T-helper 2 cell (primary cell): Measurements from ENCODE around the gene FLACC1.
"Not testable (repeated sequence)": the region's sequence is repeated elsewhere in the genome, so short reads cannot be mapped to it uniquely, and the experiment has no call there.

ENCODE experiments used
- DNase-seq, 5 experiments: peaks; one replicate each; pipeline versions ENCODE4 v3.0.0 to v3.0.0-alpha.2; 2012 to 2022

The FLACC1 gene

GRCh38 chr2:201348758-201349157 is 8.4 kb downstream of the FLACC1 start:
- no peak for DNase-seq

GRCh38 chr2:201347138-201347537 is 10.0 kb downstream of the FLACC1 start:
- DNase-seq = no peak

- no peak for DNase-seq
These were observed 11.4 kb downstream of the FLACC1 start for GRCh38 chr2:201345625-201346213.

GRCh38 chr2:201344663-201345366 is 12.3 kb downstream of the FLACC1 start:
- peak in 1 of 5 experiments; percentile 34 for DNase-seq

- peak in 1 of 5 experiments; percentile 21 for DNase-seq
These were observed 13.6 kb downstream of the FLACC1 start for GRCh38 chr2:201343559-201343958.

- no peak for DNase-seq
These were observed 14.2 kb downstream of the FLACC1 start for GRCh38 chr2:201342923-201343322.

GRCh38 chr2:201329409-201329808 is 27.7 kb downstream of the FLACC1 start:
- DNase-seq = no peak

GRCh38 chr2:201327678-201328077 is 29.5 kb downstream of the FLACC1 start:
- DNase-seq = peak in 1 of 5 experiments; percentile 62

GRCh38 chr2:201322772-201323171 is 34.4 kb downstream of the FLACC1 start:
- no peak for DNase-seq

GRCh38 chr2:201320701-201321100 is 36.4 kb downstream of the FLACC1 start:
- no peak for DNase-seq

GRCh38 chr2:201320257-201320656 is 36.9 kb downstream of the FLACC1 start:
- DNase-seq = no peak

- DNase-seq = no peak
These were observed 37.6 kb downstream of the FLACC1 start for GRCh38 chr2:201319511-201319910.

GRCh38 chr2:201313362-201313761 is 43.8 kb downstream of the FLACC1 start:
- DNase-seq = no peak

GRCh38 chr2:201308914-201309313 is 48.2 kb downstream of the FLACC1 start:
- no peak for DNase-seq

GRCh38 chr2:201307876-201308275 is 49.3 kb downstream of the FLACC1 start:
- DNase-seq = no peak

- DNase-seq = not testable (repeated sequence)
These were observed 57.2 kb downstream of the FLACC1 start for GRCh38 chr2:201299929-201300328.

GRCh38 chr2:201298462-201299052 is 58.6 kb downstream of the FLACC1 start:
- no peak for DNase-seq

GRCh38 chr2:201290457-201291148 is 66.5 kb downstream of the FLACC1 start:
- not testable (repeated sequence) for DNase-seq

GRCh38 chr2:201285499-201285898 is 71.6 kb downstream of the FLACC1 start:
- DNase-seq = no peak

GRCh38 chr2:201280191-201281040 is 76.7 kb downstream of the FLACC1 start:
- no peak for DNase-seq

- DNase-seq = no peak
These were observed 78.1 kb downstream of the FLACC1 start for GRCh38 chr2:201279079-201279478.

GRCh38 chr2:201276511-201276910 is 80.6 kb downstream of the FLACC1 start:
- DNase-seq = no peak

GRCh38 chr2:201275990-201276389 is 81.2 kb downstream of the FLACC1 start:
- no peak for DNase-seq
